Small intestine (tissue), 4 donors: ENCODE measurements around the gene CCDC146. TPM values are rescaled to one million over a fixed set of nuclear protein-coding genes. Genes with fewer than 3 reads are reported as not detected.

ENCODE experiments used
- polyA plus RNA-seq, 4 donors: library from polyadenylated mRNA; stranded (reverse) in 3 of 4; unstranded in 1 of 4; fragments of 200-250 nt in 3 of 4; fragments of 120-200 nt in 1 of 4; gene quantifications; one replicate each; pipeline versions ENCODE4 v1.2.1 to v1.2.3, GENCODE V29; 2013
- donor health status: healthy with polysubstance abuse.
- donor health status: Bipolar disorder and iron deficiency.
- donor health status: healthy.

CCDC146 gene
- polyA plus RNA-seq, 4 donors, result 2.4 to 7.5 (median 6.5) TPM

Other genes starting within 250 kb of the CCDC146 start
- gene SPDYE17, start 90.3 kb upstream of the CCDC146 start, polyA plus RNA-seq, result not detected
- gene SPDYE18, start 60.1 kb upstream of the CCDC146 start, polyA plus RNA-seq, result 1 to 10 TPM in 1 of 4 donors, under 1 TPM in 3; 0.28 to 1.3 (median 0.85) TPM
- 10 to 100 TPM in 3 of 4 donors, 1 to 10 TPM in 1; 7.4 to 38.0 (median 18.1) TPM for gene FGL2, start 77.2 kb downstream of the CCDC146 start, polyA plus RNA-seq